ENCODE measurements around the gene FARP1.

FARP1 gene

DNA sequence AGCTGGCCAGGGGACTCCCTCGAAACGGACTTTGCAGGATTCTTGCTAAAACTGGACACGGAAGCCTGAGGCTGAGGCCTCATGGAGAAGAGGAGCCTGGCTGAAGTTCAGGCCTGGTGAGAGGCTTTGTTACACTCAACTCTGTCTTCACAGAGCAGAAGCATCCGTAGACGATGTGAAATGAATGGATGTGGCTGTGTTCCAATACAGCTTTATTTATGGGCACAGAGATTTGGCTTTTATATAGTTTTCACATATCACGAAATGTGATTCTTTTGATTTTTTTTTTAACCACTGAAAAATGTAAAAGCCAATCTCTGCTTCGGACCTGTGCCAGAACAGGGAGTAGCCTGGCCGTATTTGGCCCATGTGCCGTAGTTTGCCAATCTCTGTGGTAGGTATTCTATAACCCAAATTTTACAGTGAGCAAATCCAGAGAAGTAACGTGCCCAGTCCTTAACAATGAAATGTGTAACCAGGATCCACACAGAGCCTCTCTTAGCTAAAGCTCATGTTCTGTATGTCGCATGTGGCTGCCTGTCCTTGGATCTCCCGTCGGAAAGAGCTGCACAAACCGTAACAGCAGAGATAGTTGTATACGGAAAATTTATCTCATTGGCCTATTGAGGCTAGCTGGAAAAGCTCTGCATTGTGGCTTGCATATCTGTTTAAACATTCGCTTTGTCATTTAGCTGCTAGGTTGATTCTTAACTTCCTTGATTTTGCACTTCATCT lies 205.7 kb downstream of the FARP1 start:
- no peak for TF ChIP-seq POLR2AphosphoS5 (IDR thresholded peaks at IDR 0.05; ENCODE audit: low read depth, low read length)
- TF ChIP-seq FOXP2 (optimal IDR thresholded peaks at IDR 0.05; ENCODE audit: borderline replicate concordance, extremely low read depth, extremely low read length, insufficient read depth), result no peak
- TF ChIP-seq, protein P1, sequence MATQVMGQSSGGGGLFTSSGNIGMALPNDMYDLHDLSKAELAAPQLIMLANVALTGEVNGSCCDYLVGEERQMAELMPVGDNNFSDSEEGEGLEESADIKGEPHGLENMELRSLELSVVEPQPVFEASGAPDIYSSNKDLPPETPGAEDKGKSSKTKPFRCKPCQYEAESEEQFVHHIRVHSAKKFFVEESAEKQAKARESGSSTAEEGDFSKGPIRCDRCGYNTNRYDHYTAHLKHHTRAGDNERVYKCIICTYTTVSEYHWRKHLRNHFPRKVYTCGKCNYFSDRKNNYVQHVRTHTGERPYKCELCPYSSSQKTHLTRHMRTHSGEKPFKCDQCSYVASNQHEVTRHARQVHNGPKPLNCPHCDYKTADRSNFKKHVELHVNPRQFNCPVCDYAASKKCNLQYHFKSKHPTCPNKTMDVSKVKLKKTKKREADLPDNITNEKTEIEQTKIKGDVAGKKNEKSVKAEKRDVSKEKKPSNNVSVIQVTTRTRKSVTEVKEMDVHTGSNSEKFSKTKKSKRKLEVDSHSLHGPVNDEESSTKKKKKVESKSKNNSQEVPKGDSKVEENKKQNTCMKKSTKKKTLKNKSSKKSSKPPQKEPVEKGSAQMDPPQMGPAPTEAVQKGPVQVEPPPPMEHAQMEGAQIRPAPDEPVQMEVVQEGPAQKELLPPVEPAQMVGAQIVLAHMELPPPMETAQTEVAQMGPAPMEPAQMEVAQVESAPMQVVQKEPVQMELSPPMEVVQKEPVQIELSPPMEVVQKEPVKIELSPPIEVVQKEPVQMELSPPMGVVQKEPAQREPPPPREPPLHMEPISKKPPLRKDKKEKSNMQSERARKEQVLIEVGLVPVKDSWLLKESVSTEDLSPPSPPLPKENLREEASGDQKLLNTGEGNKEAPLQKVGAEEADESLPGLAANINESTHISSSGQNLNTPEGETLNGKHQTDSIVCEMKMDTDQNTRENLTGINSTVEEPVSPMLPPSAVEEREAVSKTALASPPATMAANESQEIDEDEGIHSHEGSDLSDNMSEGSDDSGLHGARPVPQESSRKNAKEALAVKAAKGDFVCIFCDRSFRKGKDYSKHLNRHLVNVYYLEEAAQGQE (IDR thresholded peaks at IDR 0.05; ENCODE audit: insufficient read depth in 1 of 2, low read depth in 2 of 2, low read length in 2 of 2), result no peak
- TF ChIP-seq SIN3A (IDR thresholded peaks at IDR 0.05; ENCODE audit: borderline replicate concordance, insufficient read depth, low read length), result no peak
- no peak for TF ChIP-seq TAF1 (IDR thresholded peaks at IDR 0.05; ENCODE audit: borderline replicate concordance, insufficient read depth, low read length)

DNA sequence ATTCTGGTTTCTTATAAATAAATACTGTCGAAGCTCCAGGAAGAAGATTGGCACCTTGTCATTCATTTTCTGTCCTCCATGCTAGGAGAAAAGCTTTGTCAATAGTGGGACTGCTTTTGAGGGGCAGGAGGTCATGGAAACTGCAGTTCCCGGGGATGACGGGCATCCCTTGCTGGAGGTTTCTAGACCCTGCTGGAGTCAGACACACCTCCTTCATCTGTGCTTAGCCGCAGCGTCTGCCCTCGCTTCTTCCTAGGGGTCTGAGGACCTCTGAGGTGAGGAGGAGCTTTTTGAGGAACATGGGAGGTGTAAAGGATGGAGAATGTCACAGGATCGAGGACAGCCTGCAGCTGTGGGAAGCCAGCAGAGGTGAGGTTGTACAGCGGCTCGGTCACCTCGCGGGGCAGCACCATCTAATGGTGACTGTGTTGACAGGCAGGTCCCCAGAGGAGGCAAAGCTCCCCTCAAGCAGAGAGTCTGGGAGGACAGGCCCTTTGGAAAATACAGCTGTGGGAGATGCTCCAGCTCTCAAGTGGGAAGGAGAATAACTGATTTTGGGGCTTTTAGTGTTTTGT lies 206.9 kb downstream of the FARP1 start:
- TF ChIP-seq SIN3A (IDR thresholded peaks at IDR 0.05; ENCODE audit: borderline replicate concordance, insufficient read depth, low read length), result no peak
- TF ChIP-seq, protein P1 (IDR thresholded peaks at IDR 0.05; ENCODE audit: insufficient read depth in 1 of 2, low read depth in 2 of 2, low read length in 2 of 2), result no peak
- no peak for TF ChIP-seq TAF1 (IDR thresholded peaks at IDR 0.05; ENCODE audit: borderline replicate concordance, insufficient read depth, low read length)
- no peak for TF ChIP-seq FOXP2 (optimal IDR thresholded peaks at IDR 0.05; ENCODE audit: borderline replicate concordance, extremely low read depth, extremely low read length, insufficient read depth)
- TF ChIP-seq POLR2AphosphoS5 (IDR thresholded peaks at IDR 0.05; ENCODE audit: low read depth, low read length), result no peak

DNA sequence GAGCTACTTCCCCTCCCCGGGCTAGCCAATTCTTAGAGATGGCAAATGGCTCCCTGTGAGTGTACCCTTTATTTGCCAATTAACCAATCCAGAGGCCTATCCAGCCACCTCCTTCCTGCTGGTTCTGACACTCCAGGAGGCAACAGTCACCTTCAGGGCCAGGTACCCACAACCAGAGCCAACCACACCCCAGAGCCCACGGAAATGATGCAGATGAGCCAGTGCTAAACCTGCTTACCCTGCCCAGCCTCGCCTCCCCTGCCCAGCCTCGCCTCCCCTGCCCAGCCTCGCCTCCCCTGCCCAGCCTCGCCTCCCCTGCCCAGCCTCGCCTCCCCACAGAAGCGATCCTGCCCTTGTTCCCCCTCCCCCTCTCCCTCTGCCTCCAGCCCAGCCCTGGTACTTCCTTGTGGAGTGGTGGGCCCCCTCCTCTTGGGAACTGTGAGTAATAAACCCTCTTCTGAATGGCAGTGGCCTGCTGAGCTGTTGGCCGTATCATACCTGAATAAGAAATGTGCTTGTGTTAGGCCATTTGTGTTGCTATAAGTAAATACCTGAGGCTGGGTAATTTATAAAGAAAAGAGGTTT lies 207.9 kb downstream of the FARP1 start:
- TF ChIP-seq POLR2AphosphoS5 (IDR thresholded peaks at IDR 0.05; ENCODE audit: low read depth, low read length) (no peak), FOXP2 (optimal IDR thresholded peaks at IDR 0.05; ENCODE audit: borderline replicate concordance, extremely low read depth, extremely low read length, insufficient read depth) (no peak), TAF1 (IDR thresholded peaks at IDR 0.05; ENCODE audit: borderline replicate concordance, insufficient read depth, low read length) (no peak)

DNA sequence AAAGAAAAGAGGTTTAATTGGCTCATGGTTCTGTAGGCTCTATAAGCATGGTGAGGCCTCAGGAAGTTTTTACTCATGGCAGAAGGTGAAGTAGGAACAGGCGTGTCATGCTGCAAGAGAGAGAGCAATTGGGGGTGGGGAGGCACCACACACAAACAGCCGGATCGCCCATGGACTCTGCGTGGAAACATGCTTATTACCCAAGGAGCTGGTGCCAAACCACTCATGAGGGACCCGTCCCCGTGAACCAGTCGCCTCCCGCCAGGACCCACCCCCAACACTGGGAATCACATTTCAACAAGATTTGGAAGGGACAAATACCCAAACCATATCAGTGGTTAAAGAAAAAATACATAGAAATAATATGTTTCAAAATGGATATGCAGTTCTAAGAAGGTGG lies 208.7 kb downstream of the FARP1 start:
- TF ChIP-seq POLR2AphosphoS5 (IDR thresholded peaks at IDR 0.05; ENCODE audit: low read depth, low read length) (no peak), SIN3A (IDR thresholded peaks at IDR 0.05; ENCODE audit: borderline replicate concordance, insufficient read depth, low read length) (no peak), FOXP2 (optimal IDR thresholded peaks at IDR 0.05; ENCODE audit: borderline replicate concordance, extremely low read depth, extremely low read length, insufficient read depth) (no peak), TAF1 (IDR thresholded peaks at IDR 0.05; ENCODE audit: borderline replicate concordance, insufficient read depth, low read length) (no peak)
- TF ChIP-seq, protein P1 (IDR thresholded peaks at IDR 0.05; ENCODE audit: insufficient read depth in 1 of 2, low read depth in 2 of 2, low read length in 2 of 2), result no peak

DNA sequence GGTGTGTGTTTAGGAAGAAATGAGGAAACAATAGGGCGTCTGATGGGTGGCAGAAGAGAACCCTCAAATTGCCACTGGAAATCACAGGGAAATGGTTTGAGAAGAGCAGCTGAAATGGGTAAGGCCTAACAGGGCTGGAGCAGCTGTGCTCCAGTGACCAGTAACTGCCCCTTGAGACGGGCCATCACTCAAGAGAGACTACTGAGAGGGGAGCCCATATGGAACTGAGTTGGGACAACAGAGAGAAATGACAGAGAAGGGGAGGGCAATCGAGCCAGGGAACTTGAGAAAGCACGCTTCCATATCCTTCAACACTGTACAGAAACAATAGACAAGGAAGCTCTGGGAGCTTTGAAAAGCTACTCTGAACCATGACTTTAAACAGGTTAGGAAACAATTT lies 209.3 kb downstream of the FARP1 start:
- TF ChIP-seq TAF1 (IDR thresholded peaks at IDR 0.05; ENCODE audit: borderline replicate concordance, insufficient read depth, low read length) (no peak), FOXP2 (optimal IDR thresholded peaks at IDR 0.05; ENCODE audit: borderline replicate concordance, extremely low read depth, extremely low read length, insufficient read depth) (no peak), SIN3A (IDR thresholded peaks at IDR 0.05; ENCODE audit: borderline replicate concordance, insufficient read depth, low read length) (no peak), POLR2AphosphoS5 (IDR thresholded peaks at IDR 0.05; ENCODE audit: low read depth, low read length) (no peak)
- TF ChIP-seq, protein P1 (IDR thresholded peaks at IDR 0.05; ENCODE audit: insufficient read depth in 1 of 2, low read depth in 2 of 2, low read length in 2 of 2), result no peak

All from PFSK-1 (cell line).